Measurements from ENCODE around the gene MLLT10. TPM values are rescaled to one million over a fixed set of nuclear protein-coding genes. Genes with fewer than 3 reads are reported as not detected.

Gene MLLT10
- total and polyA plus RNA-seq, 2 experiments from 2014 or later, result 16.8 to 34.9 TPM

- no peak for DNase-seq (ENCODE audit: low spot score)
- Histone ChIP-seq H3K36me3 (replicated peaks; ENCODE audit: insufficient read depth, low read depth) (no peaks in the 10 kb centered on the region), H3K9me2 (replicated peaks; ENCODE audit: insufficient read depth) (no peaks in the 10 kb centered on the region), H3K9me3 (ENCODE audit: low read depth) (no peaks in the 10 kb centered on the region), H3K79me2 (peaks cover 2% of the 10 kb centered on the region), H3K4me1 (ENCODE audit: insufficient read depth) (no peaks in the 10 kb centered on the region), H2AFZ (no peak overlapping the region), H3K4me3 (no peak overlapping the region), H3K27me3 (no peaks in the 10 kb centered on the region), H4K20me1 (ENCODE audit: insufficient read depth, poor library complexity, severe bottlenecking) (no peaks in the 10 kb centered on the region), H3K27ac (no peak overlapping the region), H3K4me2 (no peak overlapping the region)
- TF ChIP-seq EZH2phosphoT487 (IDR thresholded peaks at IDR 0.05; ENCODE audit: low read depth, severe bottlenecking, unreplicated experiment) (no peak), EZH2 (IDR thresholded peaks at IDR 0.05; ENCODE audit: borderline replicate concordance) (no peak)
- TF ChIP-seq, protein P1, sequence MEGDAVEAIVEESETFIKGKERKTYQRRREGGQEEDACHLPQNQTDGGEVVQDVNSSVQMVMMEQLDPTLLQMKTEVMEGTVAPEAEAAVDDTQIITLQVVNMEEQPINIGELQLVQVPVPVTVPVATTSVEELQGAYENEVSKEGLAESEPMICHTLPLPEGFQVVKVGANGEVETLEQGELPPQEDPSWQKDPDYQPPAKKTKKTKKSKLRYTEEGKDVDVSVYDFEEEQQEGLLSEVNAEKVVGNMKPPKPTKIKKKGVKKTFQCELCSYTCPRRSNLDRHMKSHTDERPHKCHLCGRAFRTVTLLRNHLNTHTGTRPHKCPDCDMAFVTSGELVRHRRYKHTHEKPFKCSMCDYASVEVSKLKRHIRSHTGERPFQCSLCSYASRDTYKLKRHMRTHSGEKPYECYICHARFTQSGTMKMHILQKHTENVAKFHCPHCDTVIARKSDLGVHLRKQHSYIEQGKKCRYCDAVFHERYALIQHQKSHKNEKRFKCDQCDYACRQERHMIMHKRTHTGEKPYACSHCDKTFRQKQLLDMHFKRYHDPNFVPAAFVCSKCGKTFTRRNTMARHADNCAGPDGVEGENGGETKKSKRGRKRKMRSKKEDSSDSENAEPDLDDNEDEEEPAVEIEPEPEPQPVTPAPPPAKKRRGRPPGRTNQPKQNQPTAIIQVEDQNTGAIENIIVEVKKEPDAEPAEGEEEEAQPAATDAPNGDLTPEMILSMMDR (IDR thresholded peaks at IDR 0.05; ENCODE audit: poor library complexity), result no peak
- 93% methylated on average over 1 of the region's 1 CpG for WGBS (ENCODE audit: low lambda C conversion rate, missing lambda C conversion rate)
Observed at GRCh38 chr10:21688870-21689269, 154.8 kb downstream of the MLLT10 start.

GRCh38 chr10:21689881-21690280 lies 155.8 kb downstream of the MLLT10 start:
- Histone ChIP-seq H4K20me1 (ENCODE audit: insufficient read depth, poor library complexity, severe bottlenecking) (no peaks in the 10 kb centered on the region), H2AFZ (no peak overlapping the region), H3K36me3 (replicated peaks; ENCODE audit: insufficient read depth, low read depth) (no peaks in the 10 kb centered on the region), H3K4me3 (no peak overlapping the region), H3K27me3 (no peaks in the 10 kb centered on the region), H3K79me2 (peaks cover 2% of the 10 kb centered on the region), H3K27ac (no peak overlapping the region), H3K9me3 (ENCODE audit: low read depth) (no peaks in the 10 kb centered on the region), H3K4me1 (ENCODE audit: insufficient read depth) (no peaks in the 10 kb centered on the region), H3K9me2 (replicated peaks; ENCODE audit: insufficient read depth) (no peaks in the 10 kb centered on the region), H3K4me2 (no peak overlapping the region)
- DNase-seq (ENCODE audit: low spot score), result no peak
- TF ChIP-seq, protein P1 (IDR thresholded peaks at IDR 0.05; ENCODE audit: poor library complexity), result no peak
- TF ChIP-seq EZH2 (IDR thresholded peaks at IDR 0.05; ENCODE audit: borderline replicate concordance) (no peak), EZH2phosphoT487 (IDR thresholded peaks at IDR 0.05; ENCODE audit: low read depth, severe bottlenecking, unreplicated experiment) (no peak)

GRCh38 chr10:21692916-21693315 lies 158.9 kb downstream of the MLLT10 start:
- DNase-seq (ENCODE audit: low spot score), result no peak
- no peak overlapping the region for H2AFZ ChIP-seq
- H3K79me2 ChIP-seq, result peaks cover 14% of the 10 kb centered on the region
- no peaks in the 10 kb centered on the region for H3K9me3 ChIP-seq (ENCODE audit: low read depth)
- H3K4me3 ChIP-seq, result no peak overlapping the region
- H3K36me3 ChIP-seq (replicated peaks; ENCODE audit: insufficient read depth, low read depth), result no peaks in the 10 kb centered on the region
- H3K27me3 ChIP-seq, result no peaks in the 10 kb centered on the region
- TF ChIP-seq, protein P1 (IDR thresholded peaks at IDR 0.05; ENCODE audit: poor library complexity), result no peak
- no peak for TF ChIP-seq EZH2phosphoT487 (IDR thresholded peaks at IDR 0.05; ENCODE audit: low read depth, severe bottlenecking, unreplicated experiment)
- H3K4me1 ChIP-seq (ENCODE audit: insufficient read depth), result no peaks in the 10 kb centered on the region
- no peak overlapping the region for H3K4me2 ChIP-seq
- WGBS (ENCODE audit: low lambda C conversion rate, missing lambda C conversion rate), result 85% methylated on average over 1 of the region's 1 CpG
- H4K20me1 ChIP-seq (ENCODE audit: insufficient read depth, poor library complexity, severe bottlenecking), result no peaks in the 10 kb centered on the region
- no peak overlapping the region for H3K27ac ChIP-seq
- no peaks in the 10 kb centered on the region for H3K9me2 ChIP-seq (replicated peaks; ENCODE audit: insufficient read depth)

DNA sequence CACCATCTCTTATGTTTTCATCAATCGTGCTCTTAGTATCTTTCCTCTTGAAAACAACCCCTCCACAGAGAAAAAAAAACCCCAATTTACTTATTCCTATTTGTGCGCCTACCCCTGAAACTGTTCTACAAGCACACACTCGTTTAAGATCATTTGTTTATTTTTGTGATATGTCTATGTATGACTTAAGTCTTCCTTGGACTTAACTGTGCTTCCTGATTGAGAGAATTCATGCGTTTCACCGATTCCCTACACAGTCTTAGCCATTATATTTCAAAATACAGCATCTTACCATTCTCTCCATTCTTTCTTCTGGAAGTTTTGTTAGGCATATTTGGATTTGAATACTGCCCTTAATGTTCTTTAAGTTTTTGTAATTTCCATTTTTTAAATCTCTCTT lies 159.4 kb downstream of the MLLT10 start:
- no peaks in the 10 kb centered on the region for H3K4me1 ChIP-seq (ENCODE audit: insufficient read depth)
- no peak overlapping the region for H2AFZ ChIP-seq
- H4K20me1 ChIP-seq (ENCODE audit: insufficient read depth, poor library complexity, severe bottlenecking), result no peaks in the 10 kb centered on the region
- no peak overlapping the region for H3K4me2 ChIP-seq
- peaks cover 17% of the 10 kb centered on the region for H3K79me2 ChIP-seq
- DNase-seq (ENCODE audit: low spot score), result no peak
- H3K9me2 ChIP-seq (replicated peaks; ENCODE audit: insufficient read depth), result no peaks in the 10 kb centered on the region
- TF ChIP-seq, protein P1 (IDR thresholded peaks at IDR 0.05; ENCODE audit: poor library complexity), result no peak
- TF ChIP-seq EZH2phosphoT487 (IDR thresholded peaks at IDR 0.05; ENCODE audit: low read depth, severe bottlenecking, unreplicated experiment), result no peak
- no peak for TF ChIP-seq EZH2 (IDR thresholded peaks at IDR 0.05; ENCODE audit: borderline replicate concordance)
- H3K27ac ChIP-seq, result no peak overlapping the region
- no peak overlapping the region for H3K4me3 ChIP-seq
- no peaks in the 10 kb centered on the region for H3K27me3 ChIP-seq
- no peaks in the 10 kb centered on the region for H3K9me3 ChIP-seq (ENCODE audit: low read depth)
- H3K36me3 ChIP-seq (replicated peaks; ENCODE audit: insufficient read depth, low read depth), result no peaks in the 10 kb centered on the region
- 82% methylated on average over 5 of the region's 5 CpGs for WGBS (ENCODE audit: low lambda C conversion rate, missing lambda C conversion rate)

All from hepatocyte (in vitro differentiated cells).